GM12878 (cell line): ENCODE results near the gene SLX4IP. TPM values are rescaled to one million over a fixed set of nuclear protein-coding genes. Genes with fewer than 3 reads are reported as not detected.

Experiments
- ATAC-seq: fragments of 200-7000 bp; cut with Tn5 transposase; 3 replicates; pipeline ENCODE4 v1.9.1; 2020; ENCODE audit warnings: mild to moderate bottlenecking, moderate library complexity
- BruUV-seq: library from RNA; stranded (reverse); fragments of 400-500 nt; replicated peaks from 2 replicates; lab custom pipeline; 2021; lab: Mats Ljungman, UMichigan
- CTCF ChIA-PET: fragments of 300-600 bp; sonication (Branson Sonifier 250); formaldehyde crosslinking; extraction: SDS; loops from one replicate; lab custom pipeline; 2021; ENCODE audit warnings: inconsistent platforms; lab: Yijun Ruan, JAX
- POLR2A ChIA-PET: fragments of 350-600 bp; formaldehyde crosslinking; extraction: SDS; loops from one replicate; lab custom pipeline; 2021; ENCODE audit warnings: inconsistent platforms; lab: Charles Lee
- RAD21 ChIA-PET: fragments of 300-600 bp; sonication (Branson Sonifier 250); formaldehyde crosslinking; loops from one replicate; lab custom pipeline; 2023; ENCODE audit warnings: antibody characterized with exemption; ENCODE audit not compliant: unreplicated experiment; lab: Charles Lee
- SMC1A ChIA-PET: fragments of 300-600 bp; sonication (Branson Sonifier 250); formaldehyde crosslinking; loops from one replicate; lab custom pipeline; 2023; ENCODE audit not compliant: unreplicated experiment, uncharacterized antibody; lab: Charles Lee
- DNase-seq: peaks from one replicate; pipeline ENCODE4 v3.0.0-alpha.2; 2011; ENCODE audit warnings: low read depth, low spot score
- FAIRE-seq: peaks from 3 replicates; lab custom pipeline; 2011; peaks lifted over from hg19 to GRCh38; lab: Jason Lieb, UNC
- H2AFZ ChIP-seq: 2 replicates; pipeline ENCODE4 v1.6.0; 2011; ENCODE audit warnings: low read depth, low read length, control low read depth; ENCODE audit not compliant: control insufficient read depth
- H3K27ac ChIP-seq: 2 replicates; pipeline ENCODE4 v1.5.1; 2011; ENCODE audit warnings: control low read depth; ENCODE audit not compliant: control insufficient read depth, insufficient read depth
- H3K27me3 ChIP-seq, 2 experiments: replicated peaks in 1 of 2; 2 replicates each; pipeline versions ENCODE4 v1.6.0 to v1.6.1; 2011; ENCODE audit warnings: low read length in 1 of 2; ENCODE audit not compliant: control insufficient read depth in 2 of 2, insufficient read depth in 2 of 2
- H3K36me3 ChIP-seq, 2 experiments: 2 replicates each; pipeline ENCODE4 v1.5.1; 2011; ENCODE audit warnings: low read length in 1 of 2; ENCODE audit not compliant: control insufficient read depth in 2 of 2, insufficient read depth in 2 of 2
- H3K4me1 ChIP-seq: 2 replicates; pipeline ENCODE4 v1.6.1; 2011; ENCODE audit warnings: mild to moderate bottlenecking, low read length, moderate library complexity, mixed read lengths; ENCODE audit not compliant: control insufficient read depth, insufficient read depth
- H3K4me2 ChIP-seq: 2 replicates; pipeline ENCODE4 v1.6.0; 2011; ENCODE audit warnings: control low read depth; ENCODE audit not compliant: control insufficient read depth, insufficient read depth
- H3K4me3 ChIP-seq: fragments of 200-600 bp; sonication (generic); 2 replicates; pipeline ENCODE4 v1.5.1; 2016
- H3K79me2 ChIP-seq: 2 replicates; pipeline ENCODE4 v1.6.0; 2011; ENCODE audit warnings: low read length; ENCODE audit not compliant: control insufficient read depth, insufficient read depth
- H3K9ac ChIP-seq: 2 replicates; pipeline ENCODE4 v1.8.0; 2011; ENCODE audit warnings: low read length, control low read depth, mixed read lengths; ENCODE audit not compliant: control insufficient read depth, insufficient read depth
- H3K9me3 ChIP-seq: replicated peaks from 3 replicates; pipeline ENCODE4 v1.5.1; 2011; ENCODE audit warnings: mild to moderate bottlenecking, low read length; ENCODE audit not compliant: control insufficient read depth, insufficient read depth
- H4K20me1 ChIP-seq: 2 replicates; pipeline ENCODE4 v1.6.0; 2011; ENCODE audit not compliant: control insufficient read depth, insufficient read depth
- ATF3 ChIP-seq: IDR thresholded peaks from 2 replicates; pipeline ENCODE4 v1.6.1; 2011; ENCODE audit warnings: low read depth, mild to moderate bottlenecking, low read length, moderate library complexity, borderline replicate concordance; ENCODE audit errors: extremely low read depth
- BACH1 ChIP-seq: fragments of 450-650 bp; IDR thresholded peaks from 2 replicates; pipeline ENCODE4 v1.6.1; 2017; ENCODE audit warnings: mild to moderate bottlenecking, borderline replicate concordance
- CEBPB ChIP-seq, 2 experiments: fragments of 150-350 bp in 1 of 2; IDR thresholded peaks; 2 replicates each; pipeline ENCODE4 v1.6.1; 2012 to 2014; ENCODE audit warnings: low read depth in 2 of 2, low read length in 2 of 2, borderline replicate concordance in 1 of 2, inconsistent platforms in 1 of 2
- MAX ChIP-seq: IDR thresholded peaks from 2 replicates; pipeline ENCODE4 v1.6.1; 2012; ENCODE audit warnings: low read depth, low read length, improper control_type of control experiment
- PAX5 ChIP-seq: IDR thresholded peaks from 2 replicates; pipeline ENCODE4 v1.6.1; 2011; ENCODE audit warnings: low read depth, low read length, borderline replicate concordance
- PKNOX1 ChIP-seq: fragments of 450-650 bp; IDR thresholded peaks from 2 replicates; pipeline ENCODE4 v1.6.1; 2016; ENCODE audit warnings: mild to moderate bottlenecking
- PML ChIP-seq: IDR thresholded peaks from 2 replicates; pipeline ENCODE4 v1.6.1; 2012; ENCODE audit warnings: low read length, inconsistent platforms
- RELB ChIP-seq: fragments of 450-650 bp; IDR thresholded peaks from 2 replicates; pipeline ENCODE4 v1.6.1; 2017; ENCODE audit warnings: low read depth, mild to moderate bottlenecking, moderate library complexity
- SREBF1 ChIP-seq: IDR thresholded peaks from 2 replicates; pipeline ENCODE4 v1.6.1; 2012; ENCODE audit warnings: mild to moderate bottlenecking, low read length
- STAT1 ChIP-seq: fragments of 450-650 bp; conservative IDR thresholded peaks from 2 replicates; pipeline ENCODE4 v1.6.1; 2014; ENCODE audit warnings: antibody characterized with exemption, mild to moderate bottlenecking
- TARDBP ChIP-seq: IDR thresholded peaks from 2 replicates; pipeline ENCODE4 v1.6.1; 2016; ENCODE audit warnings: borderline replicate concordance
- ZNF24 ChIP-seq: fragments of 450-650 bp; IDR thresholded peaks from 2 replicates; pipeline ENCODE4 v1.6.1; 2017; ENCODE audit warnings: antibody characterized with exemption, mild to moderate bottlenecking
- WGBS: methylation state at CpG from one replicate; pipeline ENCODE4 v1.1.6; 2016; ENCODE audit warnings: low lambda C conversion rate; ENCODE audit not compliant: insufficient replicate concordance, insufficient coverage; ENCODE audit errors: missing lambda C conversion rate; 5-methylcytosine and 5-hydroxymethylcytosine counted together
- in situ Hi-C: fragments of 300-500 bp; cut with MboI; formaldehyde crosslinking; loops from 9 replicates; pipeline ENCODE4 v1.14.3; 2018; ENCODE audit warnings: mixed read lengths
- intact Hi-C: fragments of 100-400 bp; cut with micrococcal nuclease; formaldehyde crosslinking; loops from one replicate; pipeline ENCODE4 v1.14.2; 2022; ENCODE audit not compliant: unreplicated experiment
- polyA plus RNA-seq, 11 experiments: library from polyadenylated mRNA; depleted of rRNA in 4 of 11; unstranded in 6 of 11; stranded (reverse) in 5 of 11; fragments of >200 nt; fragmentation: Nextera tagmentation in 4 of 11; fragmentation: Illumina TruSeq in 1 of 11; extraction: Ambion mirVana in 4 of 11; extraction: Trizol in 1 of 11; gene quantifications; 1 replicate in 1 of 11; 2 replicates in 10 of 11; pipeline versions ENCODE4 v1.2.1 to v1.2.3, GENCODE V29; 2011 to 2016; ENCODE audit warnings: inconsistent platforms in 2 of 11, missing spikeins in 2 of 11, low read depth in 1 of 11
- total RNA-seq, 4 experiments: library from RNA; depleted of rRNA in 3 of 4; stranded (reverse); fragments of >200 nt in 3 of 4; fragmentation: Illumina TruSeq in 1 of 4; extraction: Trizol in 1 of 4; gene quantifications; 2 replicates each; pipeline versions ENCODE4 v1.2.1 to v1.2.3, GENCODE V29; 2013 to 2021

The SLX4IP gene
- total and polyA plus RNA-seq, 10 of the 15 experiments (the other 5 are each of a cell fraction or from before 2014, with no cell fraction given) = 2.2 to 11.0 (median 6.3) TPM

GRCh38 chr20:10572853-10573252 is 137.7 kb downstream of the SLX4IP start:
- RAD21 ChIA-PET = no interaction called here
- BruUV-seq = no TSS peak
- whole genome bisulfite sequencing = 93% methylated on average over 8 of the region's 8 CpGs
- peaks cover 0 to 2% of the 10 kb centered on the region in 2 experiments; a peak in 1 of 4 replicates for H3K36me3 ChIP-seq
- H3K9ac ChIP-seq = no peak overlapping the region
- H3K4me3 ChIP-seq = no peak overlapping the region
- POLR2A ChIA-PET = no interaction called here
- no peaks in the 10 kb centered on the region for H3K27me3 ChIP-seq
- no peak for FAIRE-seq
- no peaks in the 10 kb centered on the region for H3K9me3 ChIP-seq
- H3K4me2 ChIP-seq = no peak overlapping the region
- CTCF ChIA-PET = no interaction called here
- TF ChIP-seq RELB (no peak), CEBPB (IDR thresholded peaks at IDR 0.05; ENCODE audit: borderline replicate concordance in 1 of 2, low read depth in 2 of 2, low read length in 2 of 2) (no peak), BACH1 (no peak), MAX (no peak), SREBF1 (no peak), STAT1 (no peak), PKNOX1 (no peak), ATF3 (no peak), PAX5 (no peak), TARDBP (no peak), PML (no peak), ZNF24 (no peak)
- intact Hi-C loops (no loop called here), in situ Hi-C loops (no loop called here)
- H3K27ac ChIP-seq = no peak overlapping the region
- H3K79me2 ChIP-seq = no peaks in the 10 kb centered on the region
- no peaks in the 10 kb centered on the region for H3K4me1 ChIP-seq
- H2AFZ ChIP-seq = no peak overlapping the region
- no peaks in the 10 kb centered on the region for H4K20me1 ChIP-seq
- no peak for DNase-seq
- no peak for ATAC-seq
- SMC1A ChIA-PET = interaction anchor here (1.2 to 1.9 kb wide), 2 partner anchors 9 to 30 kb away, joined by 3 to 6 read pairs; no protein-coding TSS in a partner anchor
